Panc1 (cell line): ENCODE data around the gene LMAN2L. TPM values are rescaled to one million over a fixed set of nuclear protein-coding genes. Genes with fewer than 3 reads are reported as not detected.

Experiments used
- ATAC-seq: fragments of 200-7000 bp; cut with Tn5 transposase; 2 replicates; pipeline ENCODE4 v1.9.1; 2020; ENCODE audit warnings: mild to moderate bottlenecking, moderate library complexity
- BruUV-seq: library from RNA; stranded (reverse); fragments of 400-500 nt; replicated peaks from 2 replicates; lab custom pipeline; 2021; lab: Mats Ljungman, UMichigan
- CTCF ChIA-PET: fragments of 300-600 bp; sonication (Branson Sonifier 250); formaldehyde crosslinking; loops from one replicate; lab custom pipeline; 2022; ENCODE audit warnings: antibody characterized with exemption; lab: Charles Lee
- POLR2A ChIA-PET: fragments of 300-600 bp; sonication (Branson Sonifier 250); formaldehyde crosslinking; loops from one replicate; lab custom pipeline; 2022; ENCODE audit warnings: antibody characterized with exemption; lab: Charles Lee
- DNase-seq: peaks from one replicate; pipeline ENCODE4 v3.0.0-alpha.2; 2010; ENCODE audit warnings: low read depth, low spot score
- H3K27ac ChIP-seq: 2 replicates; pipeline ENCODE4 v1.5.1; 2011; ENCODE audit warnings: mild to moderate bottlenecking, low read length, inconsistent platforms
- H3K27me3 ChIP-seq: fragments of 200-500 bp; sonication (Bioruptor generic); 2 replicates; pipeline ENCODE4 v1.6.0; 2014; ENCODE audit warnings: low read length, inconsistent platforms; ENCODE audit not compliant: control insufficient read depth, insufficient read depth
- H3K36me3 ChIP-seq: fragments of 200-500 bp; sonication (Bioruptor generic); 2 replicates; pipeline ENCODE4 v1.5.1; 2014; ENCODE audit warnings: inconsistent platforms, mild to moderate bottlenecking, low read length, moderate library complexity; ENCODE audit not compliant: control insufficient read depth, insufficient read depth
- H3K4me1 ChIP-seq: 2 replicates; pipeline ENCODE4 v1.5.1; 2011; ENCODE audit warnings: inconsistent platforms, mild to moderate bottlenecking, low read length, moderate library complexity; ENCODE audit not compliant: control insufficient read depth, insufficient read depth
- H3K4me3 ChIP-seq, 2 experiments: 2 replicates each; pipeline ENCODE4 v1.5.1; 2011 to 2012; ENCODE audit warnings: low read depth in 2 of 2, low read length in 2 of 2, mild to moderate bottlenecking in 2 of 2, inconsistent platforms in 1 of 2, moderate library complexity in 1 of 2
- H3K9me3 ChIP-seq: fragments of 200-500 bp; sonication (Bioruptor generic); 2 replicates; pipeline ENCODE4 v1.5.1; 2014; ENCODE audit warnings: low read depth, mild to moderate bottlenecking, inconsistent platforms, low read length, moderate library complexity; ENCODE audit not compliant: control insufficient read depth, insufficient read depth
- POLR2AphosphoS5 ChIP-seq: IDR thresholded peaks from 2 replicates; pipeline ENCODE4 v1.6.1; 2012; ENCODE audit warnings: mild to moderate bottlenecking, low read depth, low read length, moderate library complexity
- SIN3A ChIP-seq: IDR thresholded peaks from 2 replicates; pipeline ENCODE4 v1.6.1; 2012; ENCODE audit warnings: low read depth, mild to moderate bottlenecking, low read length, moderate library complexity, borderline replicate concordance; ENCODE audit not compliant: insufficient read depth
- TCF7L2 ChIP-seq: IDR thresholded peaks from 2 replicates; pipeline ENCODE4 v1.6.1; 2011; ENCODE audit warnings: mild to moderate bottlenecking, low read depth, low read length, inconsistent platforms
- in situ Hi-C: cut with HindIII; loops from 2 replicates; pipeline ENCODE4 v1.10.0; 2016; ENCODE audit warnings: low sequenced_read_pairs, low pct_unique_long_range_greater_than_20kb
- intact Hi-C: fragments of 100-400 bp; cut with micrococcal nuclease; formaldehyde crosslinking; loops from one replicate; pipeline ENCODE4 v1.10.0; 2022; ENCODE audit not compliant: unreplicated experiment
- total RNA-seq: library from RNA; stranded (reverse); gene quantifications from one replicate; pipeline ENCODE4 v1.2.1, GENCODE V29; 2021; ENCODE audit not compliant: unreplicated experiment
- TF ChIP-seq, protein P1 (sequence below): fragments of 450-650 bp; IDR thresholded peaks from 2 replicates; pipeline ENCODE4 v1.5.1; 2017; ENCODE audit warnings: mild to moderate bottlenecking
- TF ChIP-seq, protein P2 (sequence below), 2 experiments: IDR thresholded peaks; 2 replicates each; pipeline ENCODE4 v1.6.1; 2011 to 2012; ENCODE audit warnings: low read depth in 2 of 2, control low read depth in 1 of 2, low read length in 1 of 2, mild to moderate bottlenecking in 1 of 2, moderate library complexity in 1 of 2; ENCODE audit not compliant: insufficient read depth in 1 of 2

Gene LMAN2L
- total RNA-seq, 1 experiment from 2014 or later = 31.5 TPM

DNA sequence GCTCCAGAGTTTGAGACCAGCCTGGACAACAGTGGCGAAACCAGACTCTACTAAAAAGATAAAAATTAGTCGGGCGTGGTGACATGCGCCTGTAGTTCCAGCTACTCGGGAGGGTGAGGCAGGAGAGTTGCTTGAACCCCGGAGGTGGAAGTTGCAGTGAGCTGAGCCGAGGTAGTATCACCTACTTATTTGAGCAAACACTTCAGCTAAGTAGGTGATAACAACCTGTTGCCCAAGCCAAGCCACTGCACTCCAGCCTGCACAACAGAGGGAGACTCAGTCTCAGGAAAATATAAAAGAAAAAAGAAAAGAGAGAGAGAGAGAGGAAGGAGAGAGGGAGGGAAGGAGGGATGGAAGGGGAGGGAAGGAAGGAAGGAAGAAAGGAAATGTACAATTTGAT is 76.0 kb downstream of the LMAN2L start:
- H3K36me3 ChIP-seq = no peaks in the 10 kb centered on the region
- no peak overlapping the region for H3K27ac ChIP-seq
- TF ChIP-seq TCF7L2 (no peak), POLR2AphosphoS5 (no peak), SIN3A (no peak)
- TF ChIP-seq, protein P1, sequence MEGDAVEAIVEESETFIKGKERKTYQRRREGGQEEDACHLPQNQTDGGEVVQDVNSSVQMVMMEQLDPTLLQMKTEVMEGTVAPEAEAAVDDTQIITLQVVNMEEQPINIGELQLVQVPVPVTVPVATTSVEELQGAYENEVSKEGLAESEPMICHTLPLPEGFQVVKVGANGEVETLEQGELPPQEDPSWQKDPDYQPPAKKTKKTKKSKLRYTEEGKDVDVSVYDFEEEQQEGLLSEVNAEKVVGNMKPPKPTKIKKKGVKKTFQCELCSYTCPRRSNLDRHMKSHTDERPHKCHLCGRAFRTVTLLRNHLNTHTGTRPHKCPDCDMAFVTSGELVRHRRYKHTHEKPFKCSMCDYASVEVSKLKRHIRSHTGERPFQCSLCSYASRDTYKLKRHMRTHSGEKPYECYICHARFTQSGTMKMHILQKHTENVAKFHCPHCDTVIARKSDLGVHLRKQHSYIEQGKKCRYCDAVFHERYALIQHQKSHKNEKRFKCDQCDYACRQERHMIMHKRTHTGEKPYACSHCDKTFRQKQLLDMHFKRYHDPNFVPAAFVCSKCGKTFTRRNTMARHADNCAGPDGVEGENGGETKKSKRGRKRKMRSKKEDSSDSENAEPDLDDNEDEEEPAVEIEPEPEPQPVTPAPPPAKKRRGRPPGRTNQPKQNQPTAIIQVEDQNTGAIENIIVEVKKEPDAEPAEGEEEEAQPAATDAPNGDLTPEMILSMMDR = no peak
- TF ChIP-seq, protein P2, sequence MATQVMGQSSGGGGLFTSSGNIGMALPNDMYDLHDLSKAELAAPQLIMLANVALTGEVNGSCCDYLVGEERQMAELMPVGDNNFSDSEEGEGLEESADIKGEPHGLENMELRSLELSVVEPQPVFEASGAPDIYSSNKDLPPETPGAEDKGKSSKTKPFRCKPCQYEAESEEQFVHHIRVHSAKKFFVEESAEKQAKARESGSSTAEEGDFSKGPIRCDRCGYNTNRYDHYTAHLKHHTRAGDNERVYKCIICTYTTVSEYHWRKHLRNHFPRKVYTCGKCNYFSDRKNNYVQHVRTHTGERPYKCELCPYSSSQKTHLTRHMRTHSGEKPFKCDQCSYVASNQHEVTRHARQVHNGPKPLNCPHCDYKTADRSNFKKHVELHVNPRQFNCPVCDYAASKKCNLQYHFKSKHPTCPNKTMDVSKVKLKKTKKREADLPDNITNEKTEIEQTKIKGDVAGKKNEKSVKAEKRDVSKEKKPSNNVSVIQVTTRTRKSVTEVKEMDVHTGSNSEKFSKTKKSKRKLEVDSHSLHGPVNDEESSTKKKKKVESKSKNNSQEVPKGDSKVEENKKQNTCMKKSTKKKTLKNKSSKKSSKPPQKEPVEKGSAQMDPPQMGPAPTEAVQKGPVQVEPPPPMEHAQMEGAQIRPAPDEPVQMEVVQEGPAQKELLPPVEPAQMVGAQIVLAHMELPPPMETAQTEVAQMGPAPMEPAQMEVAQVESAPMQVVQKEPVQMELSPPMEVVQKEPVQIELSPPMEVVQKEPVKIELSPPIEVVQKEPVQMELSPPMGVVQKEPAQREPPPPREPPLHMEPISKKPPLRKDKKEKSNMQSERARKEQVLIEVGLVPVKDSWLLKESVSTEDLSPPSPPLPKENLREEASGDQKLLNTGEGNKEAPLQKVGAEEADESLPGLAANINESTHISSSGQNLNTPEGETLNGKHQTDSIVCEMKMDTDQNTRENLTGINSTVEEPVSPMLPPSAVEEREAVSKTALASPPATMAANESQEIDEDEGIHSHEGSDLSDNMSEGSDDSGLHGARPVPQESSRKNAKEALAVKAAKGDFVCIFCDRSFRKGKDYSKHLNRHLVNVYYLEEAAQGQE (IDR thresholded peaks at IDR 0.05; ENCODE audit: insufficient read depth in 1 of 2, low read depth in 2 of 2, low read length in 1 of 2) = no peak
- POLR2A ChIA-PET = interaction anchor here (0.5 kb wide), 1 partner anchor 20 kb away, joined by 7 read pairs; no protein-coding TSS in a partner anchor
- no peak for DNase-seq
- intact Hi-C loops (no loop called here), in situ Hi-C loops (no loop called here)
- no peak overlapping the region for H3K4me3 ChIP-seq
- H3K4me1 ChIP-seq = no peaks in the 10 kb centered on the region
- CTCF ChIA-PET = no interaction called here
- H3K27me3 ChIP-seq = no peaks in the 10 kb centered on the region
- 0 out of 2 replicates have a peak, but pooled peaks cover 4% of the 10 kb centered on the region for H3K9me3 ChIP-seq
- no peak for ATAC-seq
- no TSS peak for BruUV-seq

GRCh38 chr2:96663177-96663576 is 76.7 kb downstream of the LMAN2L start:
- H3K36me3 ChIP-seq = no peaks in the 10 kb centered on the region
- H3K9me3 ChIP-seq = 0 out of 2 replicates have a peak, but pooled peaks cover 4% of the 10 kb centered on the region
- ChIA-PET POLR2A (interaction anchor here (0.5 kb wide), 1 partner anchor 19 kb away, joined by 7 read pairs; no protein-coding TSS in a partner anchor), CTCF (no interaction called here)
- no peak overlapping the region for H3K4me3 ChIP-seq
- H3K4me1 ChIP-seq = no peaks in the 10 kb centered on the region
- no TSS peak for BruUV-seq
- ATAC-seq (no peak), DNase-seq (no peak)
- TF ChIP-seq, protein P2 (IDR thresholded peaks at IDR 0.05; ENCODE audit: insufficient read depth in 1 of 2, low read depth in 2 of 2, low read length in 1 of 2) = no peak
- TF ChIP-seq TCF7L2 (no peak), POLR2AphosphoS5 (no peak), SIN3A (no peak)
- TF ChIP-seq, protein P1 = no peak
- no peak overlapping the region for H3K27ac ChIP-seq
- in situ Hi-C loops = no loop called here
- H3K27me3 ChIP-seq = no peaks in the 10 kb centered on the region
- intact Hi-C loops = no loop called here
